GM21381 (cell line): ENCODE data around the gene CACNG8.

Experiments used
- ATAC-seq: cut with Tn5 transposase; IDR thresholded peaks from one replicate; pipeline ENCODE4 v1.9.1; 2021; ENCODE audit warnings: mild to moderate bottlenecking, moderate library complexity; ENCODE audit not compliant: unreplicated experiment

The CACNG8 gene

DNA sequence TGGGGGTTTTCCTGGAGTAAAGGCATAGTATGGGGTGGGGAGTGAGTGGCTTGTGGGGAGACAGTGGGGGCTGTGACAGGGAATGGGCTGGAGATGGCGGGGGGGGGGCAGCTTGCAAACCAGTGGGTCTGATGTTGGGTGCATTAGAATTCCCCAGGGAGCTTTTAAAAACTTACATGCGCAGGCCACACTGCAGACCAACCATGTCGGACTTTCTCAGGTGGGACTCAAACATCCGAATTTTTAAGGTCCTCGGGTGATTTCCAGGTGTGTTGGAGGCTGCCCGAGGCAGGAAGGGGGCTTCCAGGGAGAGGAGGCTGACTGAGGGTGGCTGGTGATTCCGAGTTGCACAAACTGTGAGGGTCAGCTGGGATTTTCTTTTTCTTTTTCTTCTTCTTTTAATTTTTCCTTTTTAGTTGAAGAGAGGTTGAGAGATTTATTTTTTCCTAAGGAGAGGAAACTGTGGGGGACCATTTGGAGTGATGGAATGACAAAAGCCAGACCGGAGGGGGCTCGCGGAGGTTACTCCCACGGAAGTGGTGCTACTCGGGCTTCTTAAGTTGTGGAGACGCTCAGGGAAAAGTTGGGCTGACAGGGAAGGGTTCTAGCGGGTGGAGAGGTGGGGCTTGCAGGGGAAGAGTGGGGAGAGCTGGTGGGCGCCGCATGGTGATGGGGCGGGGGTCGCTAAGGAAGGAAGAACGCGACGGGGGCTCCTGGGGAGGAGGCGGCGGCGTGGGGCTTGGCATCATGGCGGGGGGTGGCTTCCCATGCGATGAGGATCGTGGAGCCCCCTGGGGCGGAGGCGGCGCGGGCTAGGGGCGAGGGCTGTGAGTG is 997 bp upstream of the CACNG8 start:
- ATAC-seq, result no peak

DNA sequence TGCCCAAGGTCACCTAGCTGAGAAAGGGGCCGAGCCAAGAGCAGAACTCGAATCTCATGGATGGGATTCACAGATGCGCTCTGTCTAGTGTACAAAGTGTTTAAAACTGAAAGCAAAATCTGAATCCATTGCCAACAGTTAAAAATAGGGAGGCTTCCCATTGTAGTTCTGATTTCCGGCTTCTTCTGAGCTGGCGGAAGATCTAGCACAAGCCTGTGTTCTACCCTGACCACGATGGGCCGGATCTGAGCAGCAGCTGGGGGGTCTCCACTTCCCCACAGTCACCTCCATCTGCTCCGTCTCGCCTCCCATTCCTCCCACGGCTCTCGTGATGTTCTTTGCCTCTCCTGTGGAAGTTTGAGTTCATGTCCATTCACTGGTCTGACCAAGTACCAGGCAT is 2.4 kb downstream of the CACNG8 start:
- ATAC-seq, result no peak

DNA sequence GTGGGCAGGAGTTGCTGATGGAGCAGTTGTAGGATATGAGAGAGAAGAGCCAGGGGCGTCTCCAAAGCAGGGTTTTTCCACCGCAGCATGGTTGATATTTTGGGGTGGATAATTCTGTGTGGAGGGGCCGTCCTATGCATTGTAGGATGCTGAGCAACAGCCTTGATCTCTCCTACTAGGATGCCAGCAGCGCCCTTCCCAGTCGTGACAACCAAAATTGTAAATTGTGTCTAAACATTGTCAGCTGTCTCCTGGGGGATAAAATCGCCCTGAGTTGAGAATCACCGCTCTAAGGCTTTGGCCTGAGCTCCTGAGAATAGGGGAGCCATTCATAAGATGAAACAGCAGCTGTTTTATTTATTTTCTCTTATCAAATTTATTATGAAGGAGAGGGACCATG is 4.2 kb downstream of the CACNG8 start:
- ATAC-seq, result no peak

DNA sequence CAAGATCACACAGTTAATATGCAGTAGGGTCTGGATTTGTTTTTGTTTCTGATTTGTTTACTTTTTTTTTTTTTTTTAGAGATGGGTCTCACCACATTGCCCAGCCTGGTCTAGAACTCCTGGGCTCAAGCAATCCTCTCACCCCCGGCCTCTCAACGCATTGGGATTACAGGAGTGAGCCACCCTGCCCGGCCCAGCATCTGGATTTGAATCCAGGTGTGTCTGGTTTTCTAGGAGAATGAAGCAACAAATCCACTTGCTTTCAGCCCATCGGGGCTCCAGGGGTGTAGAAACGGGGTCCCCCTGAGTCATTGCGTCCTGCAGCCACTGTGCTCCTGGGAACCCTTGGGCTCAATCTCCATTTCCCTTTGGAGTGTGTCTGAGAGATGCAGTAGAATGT is 6.6 kb downstream of the CACNG8 start:
- ATAC-seq, result no peak

DNA sequence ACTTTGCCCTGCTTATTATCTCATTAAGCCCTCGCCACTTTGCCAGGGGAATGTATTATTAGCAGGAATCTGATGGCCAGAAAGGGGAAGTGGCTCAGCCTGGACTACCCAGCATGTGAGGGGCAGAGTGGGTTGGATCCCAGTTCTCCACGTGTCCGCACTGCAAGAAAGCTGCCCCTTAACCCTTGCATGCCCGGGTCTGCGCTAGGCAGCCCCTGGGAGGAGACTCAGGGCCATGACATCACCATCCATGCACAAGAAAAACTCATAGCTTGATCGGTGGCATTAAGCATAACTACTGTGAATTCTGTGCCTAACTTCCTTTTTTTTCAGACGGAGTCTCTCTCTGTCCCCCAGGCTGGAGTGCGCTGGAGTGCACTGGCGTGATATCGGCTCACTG is 8.9 kb downstream of the CACNG8 start:
- ATAC-seq, result no peak

DNA sequence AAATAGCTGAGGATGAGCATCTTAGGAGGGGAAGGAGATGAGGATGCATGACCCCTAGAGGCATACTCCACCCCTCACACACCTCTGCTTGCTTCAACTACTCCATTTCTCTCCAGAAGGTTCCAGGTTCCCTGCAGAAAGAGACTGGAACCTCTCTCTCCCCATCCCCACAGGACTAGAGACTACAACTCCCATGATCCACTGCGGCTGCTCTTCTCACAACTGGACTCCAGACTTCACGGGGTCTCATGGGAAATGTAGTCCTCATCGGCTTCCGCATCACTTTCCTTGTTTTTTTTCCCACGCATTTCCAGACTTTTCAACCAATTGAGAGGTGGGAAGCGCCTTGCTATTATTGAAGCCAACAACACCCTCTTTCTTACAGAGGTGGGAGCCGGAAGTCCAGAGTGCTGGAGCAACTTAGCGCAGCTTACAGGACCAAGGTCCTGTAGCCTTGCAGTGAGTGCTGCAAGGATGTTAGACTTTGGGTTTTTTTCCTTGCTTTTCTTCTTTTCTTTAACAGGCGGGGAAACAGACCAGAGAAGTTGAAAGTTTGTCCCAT is 14.8 kb downstream of the CACNG8 start:
- ATAC-seq, result no peak

DNA sequence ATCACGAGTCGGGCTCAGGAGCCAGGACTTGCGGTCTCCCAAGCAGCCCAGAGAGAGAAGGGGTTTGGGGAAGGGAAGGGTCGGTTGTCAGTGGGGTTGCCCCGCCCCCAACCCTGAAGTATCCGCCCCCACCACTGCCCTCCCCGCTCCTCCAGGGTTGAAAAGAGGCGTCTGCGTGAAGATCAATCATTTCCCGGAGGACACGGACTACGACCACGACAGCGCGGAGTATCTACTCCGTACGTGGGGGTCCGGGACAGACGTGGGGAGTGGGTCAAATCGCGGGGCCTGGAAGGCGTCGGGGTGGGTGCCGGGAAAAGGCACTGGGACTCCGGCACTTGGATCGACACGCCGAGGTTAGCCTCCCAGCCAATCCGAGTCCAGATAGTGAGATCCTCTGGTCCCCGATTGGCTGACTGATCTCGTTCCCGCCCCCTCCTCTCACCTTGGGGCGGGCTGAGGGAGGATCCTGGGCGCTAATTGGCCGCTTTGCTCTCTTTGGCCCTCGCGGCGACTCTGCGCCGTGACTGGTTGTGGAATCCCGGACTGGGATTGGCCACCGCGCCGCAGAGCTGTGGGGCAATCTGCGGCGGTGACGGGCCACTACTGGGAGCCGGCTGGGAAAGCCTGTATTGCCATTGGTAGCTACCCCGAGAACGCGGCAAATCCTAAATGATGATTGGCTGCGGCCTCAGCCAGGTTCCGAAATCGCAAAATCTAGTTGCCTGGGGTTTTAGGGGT is 15.4 kb downstream of the CACNG8 start:
- no peak for ATAC-seq

DNA sequence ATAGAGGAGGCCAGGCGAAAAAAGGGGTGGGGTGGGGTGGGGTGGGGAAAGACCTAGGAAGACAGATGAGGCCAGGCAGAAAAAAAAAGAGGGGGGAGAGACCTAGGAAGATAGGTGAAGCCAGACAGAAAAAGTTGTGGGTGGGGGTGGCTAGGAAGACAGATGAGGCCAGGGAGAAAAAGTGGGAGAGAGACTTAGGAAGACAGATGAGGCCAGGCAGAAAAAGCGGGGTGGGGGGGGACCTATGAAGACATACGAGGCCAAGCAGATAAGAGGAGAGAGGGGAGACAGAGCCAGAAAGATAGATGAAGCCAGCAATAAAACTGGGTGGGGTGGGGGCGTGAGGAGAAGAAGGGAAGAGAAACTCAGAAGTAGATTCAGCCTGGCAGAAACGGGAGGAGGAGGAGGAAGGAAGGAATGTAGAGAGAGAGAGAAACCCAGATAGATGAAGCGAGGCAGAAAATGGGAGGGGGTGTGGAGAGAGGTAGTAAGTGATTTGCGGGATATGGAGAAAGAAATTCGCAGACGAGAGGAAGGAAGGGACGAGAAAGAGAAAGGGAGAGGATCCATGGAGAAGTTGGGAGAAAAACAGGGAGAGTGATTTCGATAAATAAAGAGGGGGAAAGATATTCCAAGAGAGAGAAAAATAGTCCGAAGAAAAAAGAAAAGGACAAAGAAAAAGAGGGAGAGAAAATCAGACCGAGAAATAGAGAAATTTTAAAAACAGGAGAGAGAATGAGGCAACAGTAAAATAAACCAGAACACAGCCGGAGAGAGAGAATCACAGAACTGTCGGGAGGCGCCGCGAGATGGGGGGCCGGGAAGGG is 16.5 kb downstream of the CACNG8 start:
- ATAC-seq, result no peak

DNA sequence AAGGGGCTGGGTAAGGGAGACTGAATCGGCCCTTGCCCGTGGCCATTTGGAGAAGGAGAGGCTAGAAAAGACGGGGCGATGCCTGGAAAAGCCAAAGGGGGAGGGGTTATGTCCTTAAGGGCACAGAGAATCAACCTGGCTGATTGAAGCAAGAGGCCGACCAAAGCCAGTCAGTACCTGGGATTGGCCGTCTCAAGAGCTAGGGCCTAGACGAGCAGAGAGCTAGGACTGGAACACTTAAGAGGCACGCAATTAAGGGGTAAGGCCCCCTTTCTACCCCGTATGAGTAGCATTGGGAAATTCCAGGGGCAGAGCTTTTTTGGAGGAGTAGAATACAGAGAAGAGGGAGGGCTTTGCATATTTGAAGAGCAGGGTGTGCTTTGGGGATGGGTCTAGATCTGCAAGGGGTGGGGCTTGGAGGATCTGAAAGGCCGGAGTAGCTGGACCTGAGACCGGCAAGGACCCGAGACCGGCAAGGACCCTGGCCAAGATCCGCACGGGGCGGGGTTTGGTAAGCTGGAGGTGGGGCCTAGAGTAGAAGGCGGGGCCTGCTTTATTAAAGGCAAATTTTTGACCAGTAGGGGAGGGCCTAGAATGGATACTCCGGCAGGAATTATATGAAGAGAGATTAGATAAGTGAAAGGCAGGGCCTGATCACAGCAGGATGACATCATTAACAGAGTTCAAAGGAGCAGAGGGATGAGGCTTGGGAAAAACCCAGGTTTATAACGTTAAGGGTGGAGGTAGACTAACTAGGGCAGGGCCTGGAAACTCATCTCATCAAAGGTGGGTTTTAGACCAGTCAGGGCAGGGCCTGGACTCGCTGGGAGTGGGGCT is 18.0 kb downstream of the CACNG8 start:
- ATAC-seq, result no peak

DNA sequence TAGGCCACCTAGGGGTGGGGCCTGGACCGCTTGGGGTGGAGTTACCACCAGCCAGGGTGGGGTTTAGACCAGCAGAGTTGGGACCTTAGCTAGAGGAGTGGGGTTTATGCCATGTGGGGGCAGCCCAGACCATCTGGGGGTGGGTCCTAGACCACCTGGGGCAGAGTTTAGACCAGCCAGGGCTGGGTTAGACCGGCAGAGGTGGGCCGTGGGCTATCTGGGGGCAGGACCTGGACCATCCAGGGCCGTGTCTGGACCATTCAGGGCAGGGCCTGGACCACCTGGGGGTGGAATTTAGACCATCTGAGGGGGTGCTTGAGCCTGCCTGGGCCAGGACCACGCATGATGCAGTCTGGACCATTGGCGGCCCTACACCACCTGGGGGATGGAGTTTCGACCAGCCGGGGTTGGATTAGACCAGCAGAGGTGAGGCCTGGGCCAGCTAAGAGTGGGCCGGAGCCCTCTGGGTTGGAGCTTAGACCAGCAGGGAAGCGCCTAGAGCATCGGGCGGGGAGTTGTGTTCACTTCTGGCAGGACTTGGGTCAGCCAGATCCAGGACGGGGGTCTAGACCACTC is 18.7 kb downstream of the CACNG8 start:
- no peak for ATAC-seq

DNA sequence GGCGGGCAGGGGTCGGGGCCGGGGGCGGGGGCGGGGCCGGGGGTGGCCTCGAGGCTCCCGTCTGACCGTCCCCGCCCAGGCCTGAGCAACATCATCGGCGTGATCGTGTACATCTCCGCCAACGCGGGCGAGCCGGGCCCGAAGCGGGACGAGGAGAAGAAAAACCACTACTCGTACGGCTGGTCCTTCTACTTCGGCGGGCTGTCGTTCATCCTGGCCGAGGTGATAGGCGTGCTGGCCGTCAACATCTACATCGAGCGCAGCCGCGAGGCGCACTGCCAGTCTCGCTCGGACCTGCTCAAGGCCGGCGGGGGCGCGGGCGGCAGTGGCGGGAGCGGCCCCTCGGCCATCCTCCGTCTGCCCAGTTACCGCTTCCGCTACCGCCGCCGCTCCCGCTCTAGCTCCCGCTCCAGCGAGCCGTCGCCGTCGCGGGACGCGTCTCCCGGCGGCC is 19.3 kb downstream of the CACNG8 start:
- ATAC-seq, result no peak

DNA sequence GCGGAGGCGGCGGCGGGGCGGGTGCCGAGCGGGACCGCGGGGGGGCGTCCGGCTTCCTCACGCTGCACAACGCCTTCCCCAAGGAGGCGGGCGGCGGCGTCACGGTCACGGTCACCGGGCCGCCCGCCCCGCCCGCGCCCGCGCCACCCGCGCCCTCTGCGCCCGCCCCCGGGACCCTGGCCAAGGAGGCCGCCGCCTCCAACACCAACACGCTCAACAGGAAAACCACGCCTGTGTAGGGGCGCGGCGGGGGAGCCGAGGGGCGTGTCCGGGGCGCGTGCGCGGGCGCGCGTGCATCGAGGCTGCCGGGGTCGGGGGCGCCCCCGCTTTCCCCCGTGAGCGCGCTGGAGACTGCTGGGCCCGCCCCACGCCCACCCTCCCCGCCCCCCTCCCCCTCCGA is 19.9 kb downstream of the CACNG8 start:
- no peak for ATAC-seq

DNA sequence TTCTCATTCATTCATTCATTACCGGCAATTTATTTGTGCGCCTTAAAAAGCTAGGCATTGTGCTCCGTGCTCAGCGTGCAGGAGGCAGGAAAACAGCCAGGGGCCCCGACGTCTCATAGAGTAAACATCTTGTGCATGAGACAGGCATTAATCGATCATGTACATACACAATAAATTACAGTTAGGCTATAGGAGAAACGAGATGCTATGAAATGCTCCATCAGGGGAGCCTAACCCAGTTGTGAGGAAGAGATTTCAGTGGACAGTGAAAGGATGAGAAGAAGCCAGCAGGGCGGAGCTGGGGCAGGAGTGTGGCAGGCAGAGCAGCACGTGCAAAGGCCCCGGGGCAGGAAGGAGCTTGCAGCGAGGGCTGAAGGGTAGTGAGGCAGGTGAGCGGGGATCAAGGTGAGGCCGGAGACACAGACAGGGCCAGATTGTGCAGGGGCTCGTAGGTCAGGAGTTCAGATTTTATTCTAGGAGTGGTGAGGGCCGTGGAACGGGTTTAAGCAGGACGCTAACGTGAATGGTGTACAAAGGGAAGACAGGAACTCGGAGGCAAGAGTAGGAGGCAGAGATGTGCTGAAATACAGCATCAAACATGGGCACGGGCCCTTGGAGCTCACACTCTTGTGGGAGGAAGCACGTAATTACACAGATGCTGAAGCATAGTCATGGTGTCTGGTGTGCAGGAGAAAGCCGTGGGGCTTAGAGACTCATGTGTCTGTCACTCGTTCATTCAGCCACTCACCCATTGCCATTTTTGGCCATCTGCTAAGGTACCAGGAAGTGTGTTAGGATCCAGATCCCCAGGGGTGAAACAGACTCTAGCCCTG is 20.9 kb downstream of the CACNG8 start:
- no peak for ATAC-seq

DNA sequence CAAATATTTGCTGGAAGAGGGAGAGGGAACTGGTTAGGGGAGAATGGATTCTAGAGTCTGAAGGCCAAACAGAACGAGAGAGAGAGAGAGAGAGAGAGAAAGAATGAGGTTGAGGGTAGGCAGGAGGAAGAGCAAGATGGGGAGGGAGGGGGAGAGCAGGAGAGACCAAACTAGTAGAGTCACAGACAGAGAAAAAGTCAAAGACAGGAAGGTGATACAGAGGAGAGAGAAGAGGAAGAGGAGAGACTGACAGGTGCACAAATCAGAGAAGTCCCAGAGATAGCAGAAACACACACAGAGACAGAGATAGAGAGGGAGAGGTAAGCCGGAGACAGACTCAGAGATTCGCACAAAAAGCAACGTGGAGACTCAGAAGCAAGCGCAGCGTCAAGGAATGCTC is 23.1 kb downstream of the CACNG8 start:
- ATAC-seq, result no peak

DNA sequence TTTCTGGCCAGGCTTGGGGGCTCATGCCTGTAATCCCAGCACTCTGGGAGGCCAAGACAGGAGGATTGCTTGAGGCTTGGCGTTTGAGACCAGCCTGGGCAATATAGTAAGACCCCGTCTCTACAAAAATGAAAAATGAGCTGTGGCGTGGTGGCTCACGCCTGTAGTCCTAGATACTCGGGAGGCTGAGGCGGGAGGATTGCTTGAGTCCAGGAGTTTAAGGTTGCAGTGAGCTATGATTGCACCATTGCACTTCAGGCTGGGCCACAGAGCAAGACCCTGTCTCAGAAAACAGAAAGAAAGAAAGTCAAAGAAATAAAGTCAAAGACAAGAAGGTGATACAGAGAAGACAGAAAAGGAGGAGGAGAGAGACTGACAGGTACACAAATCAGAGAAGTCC is 26.2 kb downstream of the CACNG8 start:
- ATAC-seq, result no peak

DNA sequence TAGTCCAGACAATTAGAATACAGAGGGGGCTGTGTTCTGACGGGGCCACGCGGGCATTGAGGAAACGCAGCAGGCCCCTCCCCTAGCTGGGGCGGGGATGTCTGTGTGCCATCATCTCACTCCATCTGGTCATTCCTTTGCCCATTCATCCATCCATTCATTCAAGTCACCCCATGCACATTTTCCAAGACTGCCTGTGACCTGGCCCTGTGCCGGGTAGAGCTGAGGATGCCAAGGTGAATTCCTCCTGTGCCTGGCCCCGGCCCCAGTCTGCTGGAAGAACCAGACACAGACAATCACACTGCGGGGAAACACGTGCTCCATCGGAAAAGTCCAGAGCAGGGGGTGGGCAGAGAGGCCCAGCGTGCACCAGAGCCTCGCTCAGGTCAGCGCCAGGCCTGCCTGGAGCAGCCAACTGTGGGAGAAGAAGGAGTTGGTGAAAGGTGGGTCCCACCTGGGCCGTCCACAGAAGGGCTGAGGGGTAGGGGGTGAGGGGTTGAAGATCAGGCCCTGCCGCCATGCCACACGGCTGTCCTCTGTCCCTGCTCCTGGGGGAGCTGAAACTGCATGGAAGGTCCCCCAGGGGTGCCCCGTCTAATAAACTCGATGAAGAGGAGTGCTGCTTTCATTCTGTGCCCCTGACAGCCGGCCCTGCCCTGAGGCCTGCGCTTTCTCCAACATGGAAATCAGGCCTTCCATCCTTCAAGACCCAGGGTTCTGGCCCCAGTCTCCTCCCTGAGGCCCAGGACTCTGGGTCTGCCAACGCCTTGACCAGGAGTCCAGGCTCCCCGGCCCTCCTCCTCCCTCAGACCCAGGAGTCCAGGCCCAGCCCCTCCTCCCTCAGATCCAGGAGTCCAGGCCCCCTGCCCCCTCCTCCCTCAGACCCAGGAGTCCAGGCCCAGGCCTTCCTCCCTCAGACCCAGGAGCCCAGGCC is 27.1 kb downstream of the CACNG8 start:
- no peak for ATAC-seq

DNA sequence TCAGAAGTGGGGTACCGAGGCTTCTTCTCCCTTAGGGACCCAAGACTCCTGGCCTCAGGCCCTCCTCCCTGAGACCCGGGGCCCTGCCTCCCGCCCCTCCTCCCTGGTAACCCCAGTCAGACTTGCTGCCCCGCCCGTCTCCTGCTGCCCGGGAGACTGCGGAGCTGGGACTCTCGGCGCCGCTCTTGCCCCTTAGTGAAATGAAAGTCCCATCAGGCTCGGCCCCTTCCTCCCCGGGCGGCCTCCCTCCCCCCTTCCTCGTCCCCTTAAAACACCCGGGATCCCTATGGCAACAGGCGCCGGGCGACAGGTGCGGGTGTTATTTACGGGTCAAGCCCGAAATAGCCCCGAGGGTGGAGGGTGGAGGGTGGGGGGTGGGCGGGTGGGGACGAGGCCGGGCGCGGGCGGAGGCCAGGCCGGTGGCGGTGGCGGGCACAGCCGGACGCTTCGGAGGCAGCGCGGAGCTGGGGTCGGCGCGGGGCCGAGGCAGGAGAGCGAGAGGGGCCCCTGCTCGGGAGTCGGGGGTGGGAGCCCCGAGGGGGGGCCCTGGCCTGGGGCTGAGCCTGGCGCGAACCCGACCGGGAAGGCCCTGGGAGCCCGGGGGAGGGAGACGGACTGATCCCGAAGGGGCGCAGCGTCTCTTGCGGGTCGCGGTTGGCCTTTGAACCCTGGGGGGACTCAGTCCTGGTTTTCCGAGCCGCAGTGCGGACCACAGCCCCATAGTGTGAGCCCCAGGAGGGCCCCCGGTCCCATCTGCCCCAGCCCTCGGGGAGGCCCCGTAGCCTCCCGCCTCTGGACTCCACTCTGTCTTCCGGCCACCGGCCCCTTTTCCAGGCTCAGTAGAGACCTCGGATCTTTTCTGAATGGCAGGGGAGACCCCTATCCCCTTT is 28.7 kb downstream of the CACNG8 start, which contains the start of gene CACNG6:
TSS of gene CACNG6 (plus strand) at position 414 of the 890 bp plus-strand sequence. CDS start 1,241 bp downstream, outside the sequence.
- ATAC-seq, result no peak
